HepG2 (cell line): Measurements from ENCODE around the gene INHA. TPM values are rescaled to one million over a fixed set of nuclear protein-coding genes. Genes with fewer than 3 reads are reported as not detected.

Experiments
- CBX5 ChIP-seq: sonication (generic); formaldehyde crosslinking; IDR thresholded peaks from 2 replicates; pipeline ENCODE4 v1.4.0; 2020; ENCODE audit warnings: missing genetic modification reagents, borderline replicate concordance
- CHD2 ChIP-seq: IDR thresholded peaks from 2 replicates; pipeline ENCODE4 v1.6.1; 2011; ENCODE audit warnings: low read depth, low read length, improper control_type of control experiment
- ETV6 ChIP-seq: sonication (generic); formaldehyde crosslinking; conservative IDR thresholded peaks from 2 replicates; pipeline ENCODE4 v1.4.0; 2020; ENCODE audit warnings: missing genetic modification reagents
- EZH2 ChIP-seq: conservative IDR thresholded peaks from 2 replicates; pipeline ENCODE4 v1.6.1; 2012; ENCODE audit warnings: mild to moderate bottlenecking, low read depth, low read length, moderate library complexity
- FOXA1 ChIP-seq, 2 experiments: fragments of 450-650 bp in 1 of 2; sonication (generic) in 1 of 2; formaldehyde crosslinking in 1 of 2; IDR thresholded peaks; 2 replicates each; pipeline versions ENCODE4 v1.4.0 to v1.6.1; 2016 to 2020; ENCODE audit warnings: missing genetic modification reagents in 1 of 2
- HNF4A ChIP-seq: sonication (generic); formaldehyde crosslinking; IDR thresholded peaks from 2 replicates; pipeline ENCODE4 v1.4.0; 2020; ENCODE audit warnings: missing genetic modification reagents
- ISX ChIP-seq: sonication (generic); formaldehyde crosslinking; conservative IDR thresholded peaks from 2 replicates; pipeline ENCODE4 v1.5.0; 2020; ENCODE audit warnings: missing genetic modification reagents
- KDM5A ChIP-seq: fragments of 200-600 bp; sonication (generic); IDR thresholded peaks from 2 replicates; pipeline ENCODE4 v1.7.0; 2018; ENCODE audit warnings: antibody characterized with exemption, mild to moderate bottlenecking, low read length, borderline replicate concordance
- MIXL1 ChIP-seq: IDR thresholded peaks from 2 replicates; pipeline ENCODE4 v1.6.1; 2016
- PAF1 ChIP-seq: IDR thresholded peaks from 2 replicates; pipeline ENCODE4 v1.6.1; 2016; ENCODE audit warnings: missing genetic modification reagents, missing compliant biosample characterization
- PCBP2 ChIP-seq: fragments of 200-400 bp; formaldehyde crosslinking; optimal IDR thresholded peaks from 2 replicates; pipeline ENCODE3; 2018; ENCODE audit warnings: low read length, low read depth; ENCODE audit not compliant: poor library complexity, severe bottlenecking
- PHF20 ChIP-seq: sonication (generic); formaldehyde crosslinking; IDR thresholded peaks from 2 replicates; pipeline ENCODE4 v1.5.0; 2020; ENCODE audit warnings: mild to moderate bottlenecking, missing genetic modification reagents
- RELA ChIP-seq: sonication (generic); formaldehyde crosslinking; IDR thresholded peaks from 2 replicates; pipeline ENCODE4 v1.4.0; 2020; ENCODE audit warnings: missing genetic modification reagents
- SUZ12 ChIP-seq: fragments of 150-350 bp; IDR thresholded peaks from 2 replicates; pipeline ENCODE4 v1.6.1; 2014; ENCODE audit warnings: low read depth, low read length
- ZBTB20 ChIP-seq: sonication (generic); formaldehyde crosslinking; IDR thresholded peaks from 2 replicates; pipeline ENCODE4 v1.8.1; 2023; ENCODE audit warnings: missing genetic modification reagents, low read depth, mild to moderate bottlenecking, borderline replicate concordance
- ZBTB3 ChIP-seq: sonication (generic); formaldehyde crosslinking; IDR thresholded peaks from 2 replicates; pipeline ENCODE4 v1.4.0; 2020; ENCODE audit warnings: low read depth, mild to moderate bottlenecking, moderate library complexity, missing genetic modification reagents, borderline replicate concordance
- ZNF317 ChIP-seq: sonication (generic); formaldehyde crosslinking; IDR thresholded peaks from 2 replicates; pipeline ENCODE4 v1.5.0; 2020; ENCODE audit warnings: mild to moderate bottlenecking, missing genetic modification reagents
- ZNF382 ChIP-seq: sonication (generic); formaldehyde crosslinking; IDR thresholded peaks from 2 replicates; pipeline ENCODE4 v1.5.0; 2020; ENCODE audit warnings: missing genetic modification reagents, mild to moderate bottlenecking, borderline replicate concordance
- ZNF607 ChIP-seq: sonication (generic); formaldehyde crosslinking; IDR thresholded peaks from 2 replicates; pipeline ENCODE4 v1.5.1; 2020; ENCODE audit warnings: missing genetic modification reagents, mild to moderate bottlenecking, borderline replicate concordance
- ZNF7 ChIP-seq: IDR thresholded peaks from 2 replicates; pipeline ENCODE4 v1.6.1; 2016; ENCODE audit warnings: missing biosample characterization, missing genetic modification reagents
- ZNF770 ChIP-seq: sonication (generic); formaldehyde crosslinking; IDR thresholded peaks from 2 replicates; pipeline ENCODE4 v1.5.0; 2020; ENCODE audit warnings: mild to moderate bottlenecking, missing genetic modification reagents
- ZSCAN22 ChIP-seq: sonication (generic); formaldehyde crosslinking; IDR thresholded peaks from 2 replicates; pipeline ENCODE4 v1.4.0; 2020; ENCODE audit warnings: mild to moderate bottlenecking, missing genetic modification reagents
- polyA plus RNA-seq, 8 experiments: library from polyadenylated mRNA; depleted of rRNA in 3 of 8; stranded (reverse) in 7 of 8; unstranded in 1 of 8; fragments of >200 nt; fragmentation: Illumina TruSeq in 4 of 8; extraction: Trizol in 4 of 8; gene quantifications; 2 replicates each; pipeline versions ENCODE4 v1.2.1 to v1.2.3, GENCODE V29; 2011 to 2016; ENCODE audit warnings: low read depth in 4 of 8, missing spikeins in 1 of 8, mixed read lengths in 1 of 8; ENCODE audit not compliant: insufficient read depth in 1 of 8
- total RNA-seq, 5 experiments: library from RNA; depleted of rRNA; stranded (reverse); fragments of >200 nt; fragmentation: Illumina TruSeq; extraction: Trizol; gene quantifications; 2 replicates each; pipeline ENCODE4 v1.2.3, GENCODE V29; 2016; ENCODE audit warnings: low read depth in 1 of 5
- TF ChIP-seq, protein P1 (sequence below): sonication (generic); formaldehyde crosslinking; IDR thresholded peaks from 2 replicates; pipeline ENCODE4 v1.4.0; 2020; ENCODE audit warnings: missing genetic modification reagents, borderline replicate concordance
- TF ChIP-seq, protein P2 (sequence below): IDR thresholded peaks from 2 replicates; pipeline ENCODE4 v1.6.1; 2016; ENCODE audit warnings: missing compliant biosample characterization, missing genetic modification reagents, borderline replicate concordance

INHA gene
- total and polyA plus RNA-seq, 2 of the 13 experiments (the other 11 are each of a cell fraction or from before 2014, with no cell fraction given), result 4.1 to 15.2 TPM

DNA sequence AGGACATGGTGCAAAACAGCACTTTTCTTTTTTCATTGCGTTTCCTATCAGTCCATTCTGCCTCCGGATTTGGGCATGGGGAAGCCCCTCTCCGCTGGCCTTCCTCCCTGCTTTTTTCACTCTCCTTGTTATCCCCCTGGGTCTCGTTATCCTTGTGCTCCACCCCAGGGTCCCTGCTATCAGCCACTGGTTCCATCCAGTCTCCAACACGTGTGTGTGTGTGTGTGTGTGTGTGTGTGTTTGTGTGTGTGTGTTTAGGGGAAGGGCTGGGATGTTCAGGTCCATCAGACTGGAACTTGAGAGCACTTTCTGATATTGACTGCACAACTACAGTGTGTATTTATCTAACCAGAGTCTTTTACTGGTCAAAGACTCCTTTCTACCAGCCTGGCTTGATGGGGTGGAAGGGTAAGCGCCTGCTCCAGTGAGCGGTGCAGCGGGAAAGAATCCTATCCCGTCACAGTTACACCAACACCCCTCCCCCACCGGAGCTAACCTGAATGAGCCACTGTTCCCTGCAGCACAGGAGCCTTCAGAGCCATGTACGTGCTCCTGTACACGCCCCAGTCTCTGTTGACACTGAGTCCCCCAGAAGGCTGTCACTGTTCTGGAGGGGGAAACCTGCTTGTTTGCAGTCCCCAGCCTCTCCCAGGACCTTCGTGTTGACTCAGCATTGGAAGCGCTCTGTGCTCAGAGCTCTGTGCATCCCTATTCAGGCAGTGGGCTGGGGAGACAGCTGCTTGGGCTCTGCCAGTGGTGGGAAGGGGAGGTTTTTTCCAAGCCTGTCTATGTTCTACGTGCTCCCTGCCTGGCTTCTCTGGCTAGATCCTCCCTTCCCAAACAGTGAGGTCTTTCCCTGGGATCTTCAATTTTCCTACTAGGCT is 4.6 kb downstream of the INHA start (continued):
- TF ChIP-seq CHD2 (peak; percentile 63; the same call in 1 of the 2 replicates), ZBTB20 (CRISPR knock-in tag) (peak; percentile 96; the same call in 1 of the 2 replicates), ZNF770 (CRISPR knock-in tag) (peak; percentile 74), ZSCAN22 (peak; percentile 78; the same call in 1 of the 2 replicates), EZH2 (no peak), PAF1 (CRISPR knock-in tag) (no peak), RELA (CRISPR knock-in tag) (peak; percentile 57; the same call in 1 of the 2 replicates), ZNF317 (CRISPR knock-in tag) (peak; percentile 91), ZNF7 (CRISPR knock-in tag) (no peak), ZBTB3 (CRISPR knock-in tag) (peak; percentile 98; the same call in 1 of the 2 replicates), KDM5A (no peak; the same call in 1 of the 2 replicates), PCBP2 (no peak), ISX (CRISPR knock-in tag) (no peak), ZNF607 (peak; percentile 94), PHF20 (no peak), SUZ12 (no peak), MIXL1 (CRISPR knock-in tag) (peak; percentile 84; the same call in 1 of the 2 replicates), ETV6 (CRISPR knock-in tag) (peak; percentile 79; the same call in 1 of the 2 replicates), FOXA1 (IDR thresholded peaks at IDR 0.05) (peak; percentile 89), FOXA1 (CRISPR knock-in tag; IDR thresholded peaks at IDR 0.05) (peak; percentile 99), HNF4A (CRISPR knock-in tag) (peak; percentile 75), ZNF382 (CRISPR knock-in tag) (no peak), CBX5 (CRISPR knock-in tag) (peak; percentile 99; the same call in 1 of the 2 replicates)
- TF ChIP-seq, protein P1, sequence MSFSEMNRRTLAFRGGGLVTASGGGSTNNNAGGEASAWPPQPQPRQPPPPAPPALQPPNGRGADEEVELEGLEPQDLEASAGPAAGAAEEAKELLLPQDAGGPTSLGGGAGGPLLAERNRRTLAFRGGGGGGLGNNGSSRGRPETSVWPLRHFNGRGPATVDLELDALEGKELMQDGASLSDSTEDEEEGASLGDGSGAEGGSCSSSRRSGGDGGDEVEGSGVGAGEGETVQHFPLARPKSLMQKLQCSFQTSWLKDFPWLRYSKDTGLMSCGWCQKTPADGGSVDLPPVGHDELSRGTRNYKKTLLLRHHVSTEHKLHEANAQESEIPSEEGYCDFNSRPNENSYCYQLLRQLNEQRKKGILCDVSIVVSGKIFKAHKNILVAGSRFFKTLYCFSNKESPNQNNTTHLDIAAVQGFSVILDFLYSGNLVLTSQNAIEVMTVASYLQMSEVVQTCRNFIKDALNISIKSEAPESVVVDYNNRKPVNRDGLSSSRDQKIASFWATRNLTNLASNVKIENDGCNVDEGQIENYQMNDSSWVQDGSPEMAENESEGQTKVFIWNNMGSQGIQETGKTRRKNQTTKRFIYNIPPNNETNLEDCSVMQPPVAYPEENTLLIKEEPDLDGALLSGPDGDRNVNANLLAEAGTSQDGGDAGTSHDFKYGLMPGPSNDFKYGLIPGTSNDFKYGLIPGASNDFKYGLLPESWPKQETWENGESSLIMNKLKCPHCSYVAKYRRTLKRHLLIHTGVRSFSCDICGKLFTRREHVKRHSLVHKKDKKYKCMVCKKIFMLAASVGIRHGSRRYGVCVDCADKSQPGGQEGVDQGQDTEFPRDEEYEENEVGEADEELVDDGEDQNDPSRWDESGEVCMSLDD (CRISPR knock-in tag), result peak; percentile 96; the same call in 1 of the 2 replicates
- TF ChIP-seq, protein P2, sequence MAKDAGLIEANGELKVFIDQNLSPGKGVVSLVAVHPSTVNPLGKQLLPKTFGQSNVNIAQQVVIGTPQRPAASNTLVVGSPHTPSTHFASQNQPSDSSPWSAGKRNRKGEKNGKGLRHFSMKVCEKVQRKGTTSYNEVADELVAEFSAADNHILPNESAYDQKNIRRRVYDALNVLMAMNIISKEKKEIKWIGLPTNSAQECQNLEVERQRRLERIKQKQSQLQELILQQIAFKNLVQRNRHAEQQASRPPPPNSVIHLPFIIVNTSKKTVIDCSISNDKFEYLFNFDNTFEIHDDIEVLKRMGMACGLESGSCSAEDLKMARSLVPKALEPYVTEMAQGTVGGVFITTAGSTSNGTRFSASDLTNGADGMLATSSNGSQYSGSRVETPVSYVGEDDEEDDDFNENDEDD (CRISPR knock-in tag), result peak; percentile 84
